Vagina (tissue), 2 donors: Measurements from ENCODE around the gene LMOD1.

Source experiments
- CTCF ChIP-seq, 3 experiments: fragments of 450-650 bp in 2 of 3; fragments of 200-600 bp in 1 of 3; sonication (generic) in 1 of 3; IDR thresholded peaks; one replicate each; pipeline ENCODE4 v1.5.1; 2017 to 2019; ENCODE audit warnings: antibody characterized with exemption in 3 of 3, mild to moderate bottlenecking in 2 of 3, moderate library complexity in 2 of 3
- POLR2A ChIP-seq, 2 donors: fragments of 450-650 bp; IDR thresholded peaks; one replicate each; pipeline ENCODE4 v1.6.1; 2017; ENCODE audit warnings: antibody characterized with exemption in 2 of 2, mild to moderate bottlenecking in 2 of 2, moderate library complexity in 2 of 2
- POLR2AphosphoS5 ChIP-seq, 2 donors: sonication (generic); formaldehyde crosslinking; IDR thresholded peaks; one replicate each; pipeline ENCODE4 v1.9.0; 2017; ENCODE audit warnings: antibody characterized with exemption in 2 of 2, mild to moderate bottlenecking in 2 of 2, low read depth in 1 of 2; ENCODE audit not compliant: insufficient read depth in 1 of 2

DNA sequence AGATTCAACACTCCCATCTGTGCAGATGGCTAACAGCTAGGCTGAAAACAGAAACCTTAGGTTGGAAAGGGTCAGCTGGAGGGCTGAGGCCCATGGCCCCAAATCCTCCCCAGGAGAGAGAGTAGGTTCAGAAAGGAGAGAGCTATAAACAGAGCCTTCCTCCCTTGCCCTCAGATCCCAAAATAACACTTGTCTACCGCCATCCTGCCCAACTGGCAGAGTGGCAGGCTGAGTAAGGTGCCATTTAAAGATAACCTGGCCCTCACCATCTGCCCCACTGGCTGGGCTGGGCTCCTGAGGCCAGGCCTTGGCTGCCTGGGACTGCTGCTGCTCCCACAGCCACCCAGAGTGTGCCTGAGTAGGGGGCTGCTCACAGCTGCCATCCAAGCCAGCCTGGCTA, 61.9 kb downstream of the LMOD1 start:
- TF ChIP-seq POLR2A (IDR thresholded peaks at IDR 0.05) (no peak), CTCF (IDR thresholded peaks at IDR 0.05) (no peak), POLR2AphosphoS5 (IDR thresholded peaks at IDR 0.05; ENCODE audit: insufficient read depth in 1 of 2, low read depth in 1 of 2) (peak in 1 of 2 donors; percentile 21)
